ENCODE results near the gene E2F4. TPM values are rescaled to one million over a fixed set of nuclear protein-coding genes. Genes with fewer than 3 reads are reported as not detected.
A peak's percentile ranks its signal among the peaks of the same experiment; 100 is the strongest.

Gene E2F4
- total and polyA plus RNA-seq, 9 of the 15 experiments (the other 6 are each of a cell fraction or from before 2014, with no cell fraction given) = 9.7 to 139 (median 106) TPM

DNA sequence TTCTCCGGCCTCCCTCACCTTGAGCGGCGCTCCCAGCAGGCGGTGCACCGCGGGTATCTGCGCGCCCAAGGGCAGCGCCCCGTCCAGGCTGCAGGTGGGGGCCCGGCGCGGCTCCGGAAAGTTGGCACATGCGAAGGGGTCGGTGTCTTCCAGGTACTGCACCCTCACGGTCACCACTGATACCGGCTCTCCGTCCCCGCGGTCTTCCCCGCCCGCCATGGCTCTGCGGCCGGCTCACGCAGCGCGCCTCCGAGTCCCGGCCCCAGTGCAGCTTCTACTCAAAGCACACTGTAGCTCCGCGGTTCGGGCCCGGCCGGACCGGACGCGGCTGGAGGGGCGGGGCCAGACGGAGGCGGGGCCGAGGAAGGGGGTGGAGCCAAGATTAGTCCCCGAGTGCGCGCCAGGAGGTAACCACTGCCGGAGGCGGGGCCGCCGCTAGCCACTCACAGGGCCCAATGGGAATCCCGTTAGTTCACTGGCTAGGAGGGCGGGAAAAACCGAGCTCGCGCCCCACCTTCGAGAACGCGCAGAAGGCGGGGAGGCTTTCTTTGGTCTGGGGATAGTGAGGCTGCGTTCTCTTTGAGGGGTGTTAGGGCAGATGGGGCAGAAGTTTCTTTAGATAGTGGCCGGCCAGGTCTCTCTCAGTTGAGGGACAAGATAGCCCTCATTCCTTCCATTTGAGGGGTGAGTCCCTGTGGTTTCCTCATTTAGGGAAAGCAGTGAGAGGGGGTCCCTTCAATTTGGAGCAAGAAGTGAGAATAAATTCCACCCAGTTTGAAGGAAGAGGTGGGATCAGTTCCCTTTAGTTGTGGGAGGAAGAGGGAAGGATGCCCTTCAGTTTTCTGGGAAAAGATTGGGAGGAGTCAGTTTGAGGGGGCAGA is 55.5 kb downstream of the E2F4 start, which contains the start of gene FHOD1 (continued):
- TF ChIP-seq CSDE1 (IDR thresholded peaks at IDR 0.05) (no peak), ETV1 (tag; conservative IDR thresholded peaks at IDR 0.05; ENCODE audit: low read depth) (0 out of 2 replicates have a peak, but pooled peaks have one; percentile 42), MAZ (CRISPR knock-in tag; conservative IDR thresholded peaks at IDR 0.05 in 1 of 2, IDR thresholded peaks at IDR 0.05 in 1 of 2) (peak in 1 of 2 experiments; percentile 75; a peak in 3 of 4 replicates), POLR2B (IDR thresholded peaks at IDR 0.05; ENCODE audit: low read depth, partially characterized antibody) (peak; percentile 52), PHF21A (IDR thresholded peaks at IDR 0.05; ENCODE audit: borderline replicate concordance, low read depth) (peak; percentile 15; the same call in 1 of the 2 replicates), ZNF79 (CRISPR knock-in tag; IDR thresholded peaks at IDR 0.05; ENCODE audit: low read depth) (no peak), SRF (CRISPR knock-in tag; IDR thresholded peaks at IDR 0.05) (peak in 1 of 2 experiments; percentile 45; a peak in 1 of 4 replicates), CREB1 (IDR thresholded peaks at IDR 0.05) (peak; percentile 45; the same call in 1 of the 2 replicates), CREB1 (CRISPR knock-in tag; IDR thresholded peaks at IDR 0.05) (no peak), CBX3 (IDR thresholded peaks at IDR 0.05; ENCODE audit: borderline replicate concordance in 1 of 2, low read length in 2 of 2) (peak in 1 of 2 experiments; percentile 49; a peak in 1 of 3 replicates), EWSR1 (IDR thresholded peaks at IDR 0.05; ENCODE audit: borderline replicate concordance, low read depth, partially characterized antibody) (no peak), ZNF282 (CRISPR knock-in tag; IDR thresholded peaks at IDR 0.05) (no peak)
- TF ChIP-seq, protein P1, sequence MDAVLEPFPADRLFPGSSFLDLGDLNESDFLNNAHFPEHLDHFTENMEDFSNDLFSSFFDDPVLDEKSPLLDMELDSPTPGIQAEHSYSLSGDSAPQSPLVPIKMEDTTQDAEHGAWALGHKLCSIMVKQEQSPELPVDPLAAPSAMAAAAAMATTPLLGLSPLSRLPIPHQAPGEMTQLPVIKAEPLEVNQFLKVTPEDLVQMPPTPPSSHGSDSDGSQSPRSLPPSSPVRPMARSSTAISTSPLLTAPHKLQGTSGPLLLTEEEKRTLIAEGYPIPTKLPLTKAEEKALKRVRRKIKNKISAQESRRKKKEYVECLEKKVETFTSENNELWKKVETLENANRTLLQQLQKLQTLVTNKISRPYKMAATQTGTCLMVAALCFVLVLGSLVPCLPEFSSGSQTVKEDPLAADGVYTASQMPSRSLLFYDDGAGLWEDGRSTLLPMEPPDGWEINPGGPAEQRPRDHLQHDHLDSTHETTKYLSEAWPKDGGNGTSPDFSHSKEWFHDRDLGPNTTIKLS (IDR thresholded peaks at IDR 0.05; ENCODE audit: borderline replicate concordance, low read depth) = no peak
- TF ChIP-seq, protein P2, sequence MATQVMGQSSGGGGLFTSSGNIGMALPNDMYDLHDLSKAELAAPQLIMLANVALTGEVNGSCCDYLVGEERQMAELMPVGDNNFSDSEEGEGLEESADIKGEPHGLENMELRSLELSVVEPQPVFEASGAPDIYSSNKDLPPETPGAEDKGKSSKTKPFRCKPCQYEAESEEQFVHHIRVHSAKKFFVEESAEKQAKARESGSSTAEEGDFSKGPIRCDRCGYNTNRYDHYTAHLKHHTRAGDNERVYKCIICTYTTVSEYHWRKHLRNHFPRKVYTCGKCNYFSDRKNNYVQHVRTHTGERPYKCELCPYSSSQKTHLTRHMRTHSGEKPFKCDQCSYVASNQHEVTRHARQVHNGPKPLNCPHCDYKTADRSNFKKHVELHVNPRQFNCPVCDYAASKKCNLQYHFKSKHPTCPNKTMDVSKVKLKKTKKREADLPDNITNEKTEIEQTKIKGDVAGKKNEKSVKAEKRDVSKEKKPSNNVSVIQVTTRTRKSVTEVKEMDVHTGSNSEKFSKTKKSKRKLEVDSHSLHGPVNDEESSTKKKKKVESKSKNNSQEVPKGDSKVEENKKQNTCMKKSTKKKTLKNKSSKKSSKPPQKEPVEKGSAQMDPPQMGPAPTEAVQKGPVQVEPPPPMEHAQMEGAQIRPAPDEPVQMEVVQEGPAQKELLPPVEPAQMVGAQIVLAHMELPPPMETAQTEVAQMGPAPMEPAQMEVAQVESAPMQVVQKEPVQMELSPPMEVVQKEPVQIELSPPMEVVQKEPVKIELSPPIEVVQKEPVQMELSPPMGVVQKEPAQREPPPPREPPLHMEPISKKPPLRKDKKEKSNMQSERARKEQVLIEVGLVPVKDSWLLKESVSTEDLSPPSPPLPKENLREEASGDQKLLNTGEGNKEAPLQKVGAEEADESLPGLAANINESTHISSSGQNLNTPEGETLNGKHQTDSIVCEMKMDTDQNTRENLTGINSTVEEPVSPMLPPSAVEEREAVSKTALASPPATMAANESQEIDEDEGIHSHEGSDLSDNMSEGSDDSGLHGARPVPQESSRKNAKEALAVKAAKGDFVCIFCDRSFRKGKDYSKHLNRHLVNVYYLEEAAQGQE (IDR thresholded peaks at IDR 0.05; ENCODE audit: borderline replicate concordance) = no peak
- TF ChIP-seq, protein P2 (CRISPR knock-in tag; IDR thresholded peaks at IDR 0.05; ENCODE audit: low read depth) = no peak
- TF ChIP-seq, protein P3, sequence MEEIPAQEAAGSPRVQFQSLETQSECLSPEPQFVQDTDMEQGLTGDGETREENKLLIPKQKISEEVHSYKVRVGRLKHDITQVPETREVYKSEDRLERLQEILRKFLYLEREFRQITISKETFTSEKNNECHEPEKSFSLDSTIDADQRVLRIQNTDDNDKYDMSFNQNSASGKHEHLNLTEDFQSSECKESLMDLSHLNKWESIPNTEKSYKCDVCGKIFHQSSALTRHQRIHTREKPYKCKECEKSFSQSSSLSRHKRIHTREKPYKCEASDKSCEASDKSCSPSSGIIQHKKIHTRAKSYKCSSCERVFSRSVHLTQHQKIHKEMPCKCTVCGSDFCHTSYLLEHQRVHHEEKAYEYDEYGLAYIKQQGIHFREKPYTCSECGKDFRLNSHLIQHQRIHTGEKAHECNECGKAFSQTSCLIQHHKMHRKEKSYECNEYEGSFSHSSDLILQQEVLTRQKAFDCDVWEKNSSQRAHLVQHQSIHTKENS (CRISPR knock-in tag; IDR thresholded peaks at IDR 0.05) = no peak
